GM18868 (cell line): Measurements from ENCODE around the gene KRT73.

Experiments
- ATAC-seq: cut with Tn5 transposase; IDR thresholded peaks from one replicate; pipeline ENCODE4 v1.9.1; 2021; ENCODE audit warnings: mild to moderate bottlenecking, moderate library complexity; ENCODE audit not compliant: unreplicated experiment

KRT73 gene

GRCh38 chr12:52627395-52628110, 9.2 kb upstream of the KRT73 start:
- no peak for ATAC-seq

- no peak for ATAC-seq
Measured at GRCh38 chr12:52622349-52622748, 4.0 kb upstream of the KRT73 start.

GRCh38 chr12:52618866-52619265, 507 bp upstream of the KRT73 start:
- ATAC-seq = no peak

- ATAC-seq = no peak
Measured at GRCh38 chr12:52617403-52617785, 965 bp downstream of the KRT73 start.

GRCh38 chr12:52616680-52617402, 1.5 kb downstream of the KRT73 start:
- ATAC-seq = no peak

- ATAC-seq = no peak
Measured at GRCh38 chr12:52615912-52616311, 2.4 kb downstream of the KRT73 start.

- no peak for ATAC-seq
Measured at GRCh38 chr12:52615208-52615868, 3.0 kb downstream of the KRT73 start.

GRCh38 chr12:52614381-52615207, 3.8 kb downstream of the KRT73 start:
- no peak for ATAC-seq

GRCh38 chr12:52613384-52614030, 4.9 kb downstream of the KRT73 start:
- ATAC-seq = no peak

- no peak for ATAC-seq
Measured at GRCh38 chr12:52612431-52613383, 5.7 kb downstream of the KRT73 start.

- ATAC-seq = no peak
Measured at GRCh38 chr12:52611080-52611468, 7.3 kb downstream of the KRT73 start.

GRCh38 chr12:52608826-52609630, 9.3 kb downstream of the KRT73 start:
- ATAC-seq = no peak

GRCh38 chr12:52608161-52608560, 10.2 kb downstream of the KRT73 start:
- ATAC-seq = no peak

GRCh38 chr12:52607314-52607713, 11.0 kb downstream of the KRT73 start:
- ATAC-seq = no peak

- ATAC-seq = no peak
Measured at GRCh38 chr12:52606581-52607218, 11.7 kb downstream of the KRT73 start.

- ATAC-seq = no peak
Measured at GRCh38 chr12:52606096-52606495, 12.3 kb downstream of the KRT73 start.

- ATAC-seq = no peak
Measured at GRCh38 chr12:52605542-52605941, 12.8 kb downstream of the KRT73 start.

GRCh38 chr12:52604859-52605258, 13.5 kb downstream of the KRT73 start:
- no peak for ATAC-seq
